Activated CD4-positive, alpha-beta T cell treated with anti-CD3 and anti-CD28 coated beads for 24 hours (primary cell): ENCODE data around the gene OSBPL7.

ENCODE experiments used
- DNase-seq, 2 donors: peaks; one replicate each; pipeline ENCODE4 v3.0.0-alpha.2; 2020; ENCODE audit warnings: low read depth in 2 of 2

OSBPL7 gene

DNA sequence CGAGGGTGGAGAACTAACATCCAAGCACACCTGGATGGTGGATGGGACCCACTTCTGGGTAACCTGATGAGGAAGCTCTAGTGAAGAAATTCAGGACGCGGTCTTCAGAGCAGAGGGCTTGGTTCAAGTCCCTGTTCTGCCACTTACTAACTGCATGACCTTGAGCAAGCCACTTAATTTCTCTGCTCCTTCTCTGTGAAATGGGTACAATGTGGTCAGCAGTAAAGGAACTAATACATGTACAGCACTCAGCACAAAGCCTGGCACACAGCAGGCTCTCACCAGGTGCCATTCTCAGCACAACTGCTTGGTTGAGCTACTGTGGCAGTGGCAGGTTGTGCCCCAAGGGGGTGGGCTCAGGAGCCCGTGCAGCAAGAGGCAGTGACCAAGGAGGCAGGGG is 1.9 kb upstream of the OSBPL7 start:
- DNase-seq = no peak

DNA sequence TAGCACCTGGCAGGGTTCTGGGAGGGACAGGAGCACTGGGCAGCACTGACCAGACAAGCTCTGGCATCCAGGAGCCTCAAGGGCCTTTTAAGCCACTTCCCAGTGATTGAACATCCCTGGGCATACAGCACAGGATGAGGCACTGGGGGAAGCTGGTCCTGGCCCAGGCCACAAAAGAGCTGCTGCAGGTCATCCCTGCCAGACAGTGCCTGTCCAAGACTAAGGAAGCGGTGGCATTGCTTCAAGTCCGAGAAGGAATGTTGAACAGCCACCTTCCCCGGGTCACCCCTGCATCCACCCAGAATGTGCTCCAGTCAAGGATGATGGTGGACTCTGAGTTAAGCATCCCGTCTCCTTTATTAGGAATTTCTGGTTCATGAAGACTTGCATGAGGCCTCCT is 1.2 kb upstream of the OSBPL7 start:
- DNase-seq = no peak

DNA sequence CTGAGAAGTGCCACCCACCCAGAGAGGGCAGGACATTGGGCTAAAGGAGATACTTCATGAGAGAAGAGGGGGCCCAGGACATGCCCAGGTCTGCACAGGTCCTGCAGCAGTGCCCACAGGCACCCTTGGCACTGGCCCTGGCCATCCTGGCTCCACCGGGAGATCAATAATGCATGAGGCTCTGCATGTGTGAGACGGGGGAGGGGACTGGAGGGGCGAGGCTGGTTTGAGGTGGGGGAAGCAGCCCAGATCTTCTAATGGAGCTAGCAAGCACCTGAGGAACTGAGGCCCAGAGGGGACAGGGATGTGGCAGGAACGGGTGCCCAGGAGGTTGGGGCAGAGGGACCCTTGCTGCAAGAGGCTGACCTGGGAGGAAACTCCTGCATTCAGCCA is 567 bp downstream of the OSBPL7 start:
- no peak for DNase-seq

DNA sequence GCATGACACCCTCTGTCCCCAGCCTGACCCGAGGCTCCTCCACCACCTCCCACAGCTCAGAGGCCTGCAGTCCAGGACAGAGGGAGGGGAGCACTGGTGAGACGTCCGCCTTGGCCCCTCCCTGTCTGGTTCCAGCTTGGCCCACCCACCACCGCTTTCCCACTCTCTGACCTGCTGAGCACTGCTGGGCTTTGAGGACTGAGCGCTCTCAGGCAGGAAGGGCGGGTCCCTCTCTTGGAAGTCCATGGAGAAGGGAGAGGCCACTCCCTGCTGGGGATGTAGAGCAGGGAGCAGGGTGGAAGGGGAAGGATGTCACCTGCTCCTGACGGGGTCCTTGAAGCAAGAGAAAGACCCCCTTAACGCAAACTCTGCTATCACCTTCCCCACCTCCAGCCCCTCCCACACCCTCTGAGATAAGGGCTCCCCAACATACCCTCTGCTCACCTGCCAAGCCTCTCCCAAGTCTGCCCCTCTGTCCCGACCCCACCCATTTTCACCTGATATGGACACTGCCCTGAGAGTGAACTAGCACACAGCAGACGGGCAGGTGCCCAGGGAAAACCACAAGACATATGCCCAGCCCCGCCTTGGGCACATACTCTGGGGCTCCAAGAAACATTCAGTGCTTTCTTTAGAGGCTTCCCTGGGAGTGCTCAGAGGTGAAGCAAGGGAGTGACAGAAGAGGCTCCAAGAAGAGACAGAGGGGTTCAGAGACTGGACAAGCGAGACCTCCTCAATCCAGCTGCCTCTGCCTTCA is 1.4 kb downstream of the OSBPL7 start:
- DNase-seq = no peak

DNA sequence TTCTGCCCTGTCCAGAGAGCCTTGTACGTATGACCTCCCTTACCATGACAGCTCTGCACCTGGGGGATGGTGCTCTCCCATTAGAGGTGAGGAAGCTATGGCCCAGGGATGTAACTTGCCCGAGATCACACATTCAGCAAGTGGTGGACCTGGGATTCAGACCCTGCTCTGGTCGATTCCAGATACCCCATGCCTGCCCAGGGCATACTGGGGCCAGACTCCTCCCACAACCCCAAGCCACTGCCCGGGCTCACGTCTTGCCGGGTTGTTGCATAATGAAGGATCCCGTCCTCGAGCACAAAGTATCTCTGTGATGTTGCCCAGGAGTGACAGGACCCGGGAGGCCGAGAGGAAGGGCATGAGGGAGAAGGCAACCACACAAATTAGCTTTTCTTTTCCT is 2.1 kb downstream of the OSBPL7 start:
- no peak for DNase-seq

DNA sequence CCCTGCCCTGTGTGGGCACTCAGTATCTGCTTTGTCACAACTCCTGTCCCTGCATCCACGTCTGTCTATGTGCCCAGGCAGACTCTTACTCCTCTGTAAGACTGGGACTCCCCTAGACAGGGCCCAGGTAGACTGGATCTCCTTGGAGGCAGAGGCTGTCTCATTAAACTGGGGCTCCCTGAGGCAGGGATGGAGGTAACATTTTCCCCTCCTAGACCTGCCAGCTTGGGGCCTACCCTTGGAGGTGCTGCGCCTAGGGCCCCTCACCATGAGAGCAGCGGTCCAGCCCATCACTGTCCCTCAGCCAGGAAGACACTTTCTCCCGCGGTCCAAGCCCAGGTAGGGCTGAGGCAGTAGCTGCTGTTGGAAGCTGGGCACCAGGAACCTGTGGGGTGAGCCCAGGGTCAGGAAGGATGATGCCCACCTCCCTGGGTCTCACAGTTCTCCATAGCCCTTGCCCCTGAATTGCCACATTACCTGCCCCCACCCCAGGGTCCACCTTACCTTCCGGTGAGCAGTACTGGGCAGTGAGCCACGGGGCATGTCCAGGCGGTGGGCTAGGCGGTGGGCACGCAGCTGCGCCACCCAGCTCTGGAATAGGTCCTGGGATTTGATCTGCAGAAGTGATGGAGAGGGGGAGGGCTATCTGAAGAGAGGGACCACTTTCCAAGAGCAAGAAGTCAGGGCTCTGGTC is 3.4 kb downstream of the OSBPL7 start:
- DNase-seq = no peak

DNA sequence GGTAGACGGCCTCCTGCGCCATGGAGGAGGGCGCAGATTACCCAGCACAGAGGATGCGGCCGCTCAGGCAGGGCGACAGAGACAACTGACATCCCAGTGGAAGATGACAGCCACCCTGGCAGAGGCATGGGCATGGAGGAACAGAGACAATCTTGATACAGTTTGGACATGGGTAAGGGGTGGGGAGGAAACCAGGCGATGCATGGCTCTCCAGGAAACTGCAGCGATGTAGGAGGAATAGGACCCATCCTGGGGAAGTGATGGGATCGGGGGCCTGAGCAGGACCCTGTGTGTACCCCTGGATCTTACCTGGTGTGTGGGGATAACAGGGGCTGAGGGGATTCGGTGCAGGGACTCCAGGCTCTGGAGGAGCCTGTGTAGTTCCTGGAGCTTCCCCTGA is 4.6 kb downstream of the OSBPL7 start:
- DNase-seq = no peak

DNA sequence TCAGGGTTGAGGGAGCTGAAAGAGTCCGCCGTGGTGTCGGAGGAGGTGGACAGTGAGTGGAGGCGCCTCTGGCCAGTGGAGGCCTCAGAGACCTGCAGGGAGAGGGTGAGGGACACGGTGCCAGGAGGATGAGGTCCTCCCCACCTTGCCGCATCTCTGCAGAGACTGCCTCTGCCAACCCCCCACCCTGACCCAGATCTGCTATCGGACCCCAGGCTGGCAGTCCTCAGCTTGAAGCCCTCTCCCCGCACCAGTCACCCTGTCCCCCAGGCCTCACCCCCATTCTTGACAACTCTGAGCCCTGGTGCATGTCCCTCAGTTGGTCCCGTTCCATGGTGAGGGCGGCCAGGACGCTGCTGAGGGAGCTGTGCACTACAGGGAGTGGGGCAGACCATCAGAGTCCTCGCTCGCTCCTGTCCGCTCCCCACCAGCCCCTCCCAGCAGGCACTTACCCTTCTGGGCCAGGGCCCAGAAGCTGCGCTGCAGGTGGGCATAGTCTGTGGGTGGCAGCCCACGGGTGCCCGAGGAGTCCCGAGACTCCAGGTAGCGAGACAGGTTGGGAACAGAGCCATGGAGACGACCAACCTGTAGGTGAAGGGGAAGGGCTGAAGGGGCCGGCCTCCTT is 5.4 kb downstream of the OSBPL7 start:
- DNase-seq = no peak

DNA sequence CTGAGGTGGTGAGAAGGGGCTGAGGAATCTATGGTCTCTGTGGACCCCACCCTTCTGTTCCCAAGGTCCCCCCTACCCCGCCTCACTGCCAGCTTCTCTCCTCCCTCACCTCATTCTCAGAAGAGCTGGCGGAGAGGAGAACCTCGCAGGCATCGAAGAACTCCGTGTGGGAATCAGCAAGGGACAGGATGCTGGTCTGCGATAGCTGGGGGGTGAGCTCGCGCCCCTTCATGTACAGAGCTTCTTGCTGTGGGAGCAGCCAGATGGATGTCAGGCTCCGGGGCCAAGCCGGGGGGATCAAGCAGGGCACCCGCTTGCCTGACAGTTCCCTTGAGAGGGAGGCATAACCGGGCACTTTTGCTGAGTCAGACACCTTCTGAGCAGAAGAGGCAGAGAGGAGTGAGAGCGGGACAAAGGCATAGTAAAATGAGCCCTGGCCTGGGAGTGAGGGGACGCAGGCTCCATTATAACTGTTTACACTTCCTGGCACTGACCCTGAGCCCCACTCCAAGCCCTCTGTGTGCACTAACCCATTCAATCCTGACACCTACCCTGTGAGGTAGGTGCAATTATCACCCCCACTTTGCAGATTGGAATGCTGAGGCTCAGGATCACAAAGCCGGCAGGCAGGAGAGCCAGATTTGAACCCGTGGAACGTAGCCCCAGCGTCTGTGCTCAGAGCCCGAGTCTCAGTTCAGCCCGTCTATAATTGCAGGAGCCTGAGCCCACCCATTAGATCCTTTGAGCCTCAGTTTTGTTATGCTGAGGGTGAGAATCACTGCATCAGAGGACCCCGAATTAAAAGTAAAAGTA is 6.3 kb downstream of the OSBPL7 start:
- DNase-seq = no peak

DNA sequence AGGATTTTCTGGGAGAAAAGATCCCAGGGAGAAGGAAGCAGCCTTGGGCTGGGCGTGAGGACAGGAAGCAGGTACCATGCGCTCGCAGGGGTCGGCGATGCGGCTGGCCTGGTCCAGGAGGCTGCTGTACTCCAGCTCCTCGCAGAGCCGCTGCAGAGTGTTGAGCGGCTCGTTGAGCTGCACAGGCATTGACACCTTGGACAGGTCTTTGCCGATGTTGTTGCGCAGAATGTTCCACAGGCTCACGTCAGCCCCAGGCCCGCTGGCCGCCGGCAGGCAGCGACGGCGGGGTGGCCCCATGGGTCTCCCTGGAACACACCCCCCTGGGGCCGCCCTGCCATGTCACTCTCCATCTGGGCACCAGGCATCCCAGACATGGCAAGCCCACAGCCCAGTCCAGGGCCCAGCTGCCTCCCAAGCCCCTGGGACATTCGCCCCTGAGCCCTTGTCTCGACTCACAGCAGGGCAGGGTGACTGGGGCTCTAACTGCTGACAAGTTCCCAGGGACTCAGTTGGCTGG is 8.0 kb downstream of the OSBPL7 start:
- DNase-seq = no peak

DNA sequence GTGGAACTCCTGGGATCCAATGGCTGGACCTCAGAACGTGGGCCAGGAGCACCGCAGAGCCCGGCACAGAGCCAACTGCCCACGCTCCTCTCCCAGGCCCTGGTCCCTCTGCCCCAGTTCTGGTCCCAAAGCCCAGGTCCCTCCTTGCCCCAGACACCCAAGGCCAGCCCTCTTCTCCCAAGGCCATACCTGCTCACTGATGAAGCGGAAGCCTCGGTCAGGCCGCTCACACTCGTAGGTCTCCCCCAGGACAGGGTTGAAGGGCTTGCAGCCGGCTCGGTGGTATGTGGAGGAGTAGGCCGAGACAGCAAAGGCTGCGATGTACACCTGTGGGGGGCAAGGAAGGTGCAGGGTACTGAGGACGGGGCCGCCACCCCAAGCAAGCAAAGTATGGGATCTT is 8.5 kb downstream of the OSBPL7 start:
- DNase-seq = no peak

DNA sequence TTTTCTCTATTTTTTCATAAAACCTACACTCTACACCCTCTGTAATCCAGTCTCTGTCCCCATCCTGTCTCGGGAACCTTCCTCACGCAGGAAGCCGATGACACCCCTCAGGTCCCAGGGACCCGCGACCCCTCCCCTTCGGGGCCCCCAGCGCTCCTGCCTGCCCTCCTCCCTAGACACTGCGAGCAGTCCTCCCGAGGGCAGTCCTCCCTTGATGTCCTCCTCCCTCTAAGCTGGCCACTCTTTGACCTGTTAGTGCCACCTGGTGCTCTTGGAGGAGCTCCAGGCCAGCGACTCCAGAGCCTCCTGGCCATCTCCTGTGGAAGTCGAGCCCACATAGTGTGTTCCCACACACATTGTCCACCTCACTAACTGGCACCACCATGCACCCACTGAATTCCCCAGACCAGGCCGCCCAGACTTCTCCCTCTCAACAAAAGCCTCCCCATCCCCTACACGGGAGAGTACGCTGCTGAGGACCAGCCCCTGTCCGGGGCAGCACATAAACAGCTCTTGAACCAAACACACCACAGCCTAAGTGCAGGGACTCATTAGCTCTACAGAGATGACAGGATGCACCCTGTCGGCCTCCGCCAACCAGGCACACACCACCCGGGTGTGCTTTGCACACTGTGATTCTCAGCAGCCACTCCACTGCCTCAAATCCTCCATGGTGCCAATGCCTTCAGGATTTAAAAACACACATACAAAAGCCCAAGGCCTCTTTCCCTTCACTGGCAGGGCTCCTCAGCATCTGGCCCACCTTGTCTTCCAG is 9.3 kb downstream of the OSBPL7 start:
- no peak for DNase-seq

DNA sequence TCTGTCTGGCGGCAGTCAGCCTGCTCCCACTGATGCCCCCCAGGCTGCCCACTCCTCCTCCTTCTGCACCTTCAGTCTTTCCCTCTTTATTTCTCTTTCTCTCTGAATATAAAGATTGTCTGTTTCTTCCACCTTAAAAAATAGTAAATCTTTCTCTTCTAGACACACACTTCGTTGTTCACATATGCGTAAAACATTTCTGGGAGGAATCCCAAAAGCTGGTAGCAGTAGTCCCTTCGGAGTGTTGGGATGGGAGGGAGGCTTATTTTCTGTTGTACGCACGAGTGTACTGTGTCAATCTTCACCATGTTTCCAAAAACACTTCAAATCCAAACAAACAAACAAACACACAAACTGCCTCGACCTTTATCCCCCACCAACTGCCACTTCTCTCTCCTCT is 9.9 kb downstream of the OSBPL7 start:
- no peak for DNase-seq

DNA sequence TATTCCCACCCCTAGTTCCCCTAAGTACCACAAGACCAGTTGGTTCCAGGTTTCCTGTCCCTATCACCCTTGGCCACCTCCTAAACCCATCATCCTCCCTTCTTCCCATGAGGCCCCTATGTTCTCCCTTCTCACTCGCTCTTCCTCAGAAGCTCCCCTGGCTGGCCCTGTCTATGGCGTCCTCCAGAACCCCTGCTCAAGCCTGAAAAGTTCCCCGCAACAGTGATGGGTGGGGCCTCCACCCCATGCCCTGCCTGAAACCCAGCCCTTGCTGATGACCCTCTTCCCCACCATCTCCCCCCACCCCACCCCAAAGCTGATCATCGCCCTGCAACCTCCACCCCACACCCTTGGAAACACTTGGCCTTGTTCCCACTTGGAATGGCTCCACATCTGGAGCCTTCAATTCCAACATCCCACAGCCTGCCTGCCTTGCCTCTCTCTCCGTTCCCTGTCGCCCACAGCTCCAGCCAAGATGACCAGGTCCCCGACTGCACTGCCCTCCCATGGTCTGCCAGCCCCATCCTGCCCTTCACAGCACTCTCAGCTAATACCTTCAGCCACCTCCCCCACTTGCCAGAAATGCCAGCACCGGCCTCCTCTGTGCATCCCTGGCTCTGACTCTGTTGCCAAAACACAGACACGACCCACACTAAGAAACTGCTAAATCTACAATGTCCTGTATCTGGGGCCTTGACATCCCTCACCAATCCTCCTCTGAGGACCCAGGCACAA is 10.5 kb downstream of the OSBPL7 start:
- DNase-seq = no peak

DNA sequence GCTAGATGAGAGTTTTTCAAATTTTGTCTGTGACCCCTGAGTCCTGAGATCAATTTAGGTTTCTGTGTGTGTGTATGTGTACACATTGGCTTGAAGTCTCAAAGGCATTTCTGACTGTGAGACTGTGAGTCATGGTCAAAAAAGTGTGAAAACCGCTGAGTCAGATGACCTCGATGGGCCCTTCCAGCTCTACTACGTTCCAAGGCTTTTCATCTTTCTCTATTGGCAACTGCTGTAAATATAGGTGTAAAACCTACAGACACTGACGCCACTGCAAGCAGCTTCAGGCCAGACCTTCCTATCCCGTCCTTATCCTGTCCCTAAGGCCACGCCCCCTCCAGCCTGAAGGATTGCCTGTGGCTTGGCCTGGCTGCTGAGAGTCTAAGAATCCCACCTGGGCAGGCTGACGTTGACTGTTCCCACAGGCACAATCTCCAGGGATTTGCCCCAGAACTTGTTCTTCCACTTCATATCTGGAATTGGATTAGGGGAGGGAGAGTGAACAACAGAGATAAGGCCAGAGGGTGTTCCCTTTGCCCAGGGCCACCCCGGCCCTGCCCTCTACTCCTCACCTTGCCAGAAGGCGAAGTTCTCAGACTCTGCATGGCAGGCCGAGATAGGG is 11.3 kb downstream of the OSBPL7 start:
- DNase-seq = no peak

DNA sequence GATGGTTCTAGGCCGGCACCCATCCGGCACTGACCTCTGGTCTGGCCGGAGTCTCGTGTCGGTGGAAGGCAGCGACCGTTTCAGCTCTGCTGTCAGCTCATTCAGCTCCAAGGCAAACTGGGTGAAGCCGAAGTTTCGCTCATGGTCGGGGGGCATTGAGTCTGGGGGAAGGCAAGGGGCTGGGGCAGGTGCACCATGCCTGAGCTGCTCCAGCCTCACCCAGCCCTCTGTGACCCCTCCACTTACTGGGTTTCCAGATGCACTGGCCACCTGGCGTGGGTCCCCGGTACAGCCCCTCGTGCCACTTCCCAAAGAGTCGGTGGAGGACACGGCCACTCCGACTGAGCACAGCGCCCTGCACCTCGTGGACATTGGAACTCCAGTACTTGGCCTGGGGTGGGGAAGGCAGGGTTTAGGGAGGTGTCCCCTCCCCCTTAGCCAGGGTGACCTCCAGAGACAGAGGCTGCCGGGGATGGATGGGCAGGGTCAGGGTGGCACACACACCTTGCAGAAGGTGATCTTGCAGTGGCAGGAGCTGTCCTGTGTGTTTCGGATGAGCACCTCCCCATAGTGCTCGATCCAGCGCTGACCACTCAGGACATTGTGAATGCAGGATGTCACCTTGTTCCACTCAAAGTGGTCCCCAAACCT is 12.6 kb downstream of the OSBPL7 start:
- no peak for DNase-seq

DNA sequence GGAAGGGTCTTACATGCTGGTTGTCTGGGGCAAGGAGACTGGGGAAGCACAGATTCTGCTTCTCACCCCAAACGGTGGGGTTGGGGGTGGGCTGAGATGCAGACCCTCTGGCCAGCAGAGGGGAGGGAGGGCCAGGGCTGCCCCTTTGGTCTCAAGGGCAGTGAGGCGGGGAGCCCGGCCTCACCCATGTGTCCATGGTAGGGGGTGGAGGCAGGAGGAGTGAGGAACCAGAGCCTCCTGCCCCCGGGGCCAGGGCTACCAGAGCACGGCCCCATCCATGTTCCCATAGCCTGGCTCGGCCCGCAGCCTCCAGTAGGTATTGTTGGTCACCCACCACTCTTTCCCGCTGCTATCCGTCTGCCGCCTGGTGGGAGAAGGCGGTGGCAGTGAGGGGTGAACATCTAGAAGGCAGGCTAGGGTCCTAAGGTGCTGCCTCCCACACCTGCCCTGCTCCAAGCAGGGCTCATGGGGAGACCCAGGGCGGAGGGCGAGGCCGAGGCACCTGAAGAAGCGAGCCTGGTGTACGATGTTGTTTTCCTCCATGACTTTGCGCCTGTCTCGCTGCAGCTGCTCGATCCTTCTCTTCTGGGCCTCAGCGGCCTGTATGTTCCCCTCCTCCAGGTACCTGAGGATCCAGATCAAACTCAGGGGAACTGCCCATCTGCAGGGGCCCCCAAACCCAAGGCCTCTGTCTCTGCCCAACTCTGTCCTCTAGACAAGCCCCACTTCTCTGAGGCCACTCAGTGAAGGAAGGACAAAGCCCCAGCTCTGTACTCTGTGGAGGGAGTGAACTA is 13.4 kb downstream of the OSBPL7 start:
- DNase-seq = no peak

DNA sequence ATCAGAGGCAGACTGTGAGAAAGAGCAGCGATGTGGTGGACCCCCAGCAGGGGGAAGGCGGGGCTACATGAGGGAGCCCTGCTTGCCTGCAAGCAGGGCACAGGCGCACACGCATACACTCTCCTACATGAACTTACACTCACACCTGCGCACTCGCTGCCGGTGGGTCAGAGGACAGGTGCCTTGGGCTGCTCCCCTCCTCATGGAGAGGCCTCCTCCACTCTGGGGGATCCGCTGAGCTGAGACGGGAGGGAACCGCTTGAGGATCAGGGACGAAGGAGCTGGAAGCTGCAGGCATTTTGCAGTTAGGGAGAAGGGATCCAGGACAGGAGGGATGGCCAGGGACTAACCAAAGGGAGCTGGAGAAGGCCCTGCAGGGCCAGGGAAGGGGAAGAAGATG is 14.2 kb downstream of the OSBPL7 start:
- no peak for DNase-seq

DNA sequence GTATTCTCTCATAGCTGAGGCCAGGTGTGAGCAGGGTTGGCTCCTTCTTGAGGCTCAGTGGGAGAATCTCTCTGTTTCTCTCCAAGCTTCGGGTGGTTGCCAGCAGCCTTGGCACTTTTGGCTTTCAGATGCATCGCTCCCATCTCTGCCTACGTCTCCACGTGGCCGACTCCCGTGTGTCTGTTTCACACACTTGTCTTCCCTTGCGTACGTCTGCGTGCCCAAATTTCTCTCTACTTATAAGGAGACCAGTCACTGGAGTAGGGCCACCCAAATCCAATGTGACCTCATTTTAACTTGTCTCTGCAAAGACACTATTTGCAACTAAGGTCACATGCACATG is 14.7 kb downstream of the OSBPL7 start:
- DNase-seq = no peak
